Measurements from ENCODE around the gene ATP5PD.

Gene ATP5PD

DNA sequence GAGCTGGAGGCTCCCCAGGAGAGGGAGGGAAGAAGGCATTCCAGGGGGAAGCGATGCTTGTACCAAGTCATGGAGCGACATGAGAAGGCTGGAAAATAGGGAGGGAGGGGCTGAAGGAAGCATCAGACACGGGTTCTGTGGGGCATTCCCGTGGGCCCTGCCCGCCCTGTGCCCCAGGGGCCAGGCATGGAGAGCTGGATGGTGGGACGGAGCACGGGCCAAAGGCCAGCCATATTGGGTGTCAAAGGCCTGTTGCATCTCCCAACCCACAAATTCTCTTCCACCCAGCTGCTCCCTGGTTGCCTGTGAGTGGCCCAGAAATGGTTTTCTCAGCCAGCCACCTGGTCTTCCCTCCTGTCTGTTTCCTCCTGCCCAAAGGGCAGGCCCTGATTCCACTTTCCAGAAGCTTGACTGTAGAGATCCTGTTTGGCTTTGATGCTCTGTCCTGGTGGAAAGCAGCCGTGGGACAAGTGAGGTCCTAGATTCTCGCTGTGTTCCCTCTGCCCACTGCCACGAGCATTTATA, 56.1 kb downstream of the ATP5PD start:
- DNase-seq (ENCODE audit: low read depth, low spot score) = no peak
- Histone ChIP-seq H3K36me3 (ENCODE audit: control insufficient read depth, insufficient read depth, low read length) (no peaks in the 10 kb centered on the region), H3K27ac (ENCODE audit: low read length) (no peak overlapping the region), H3K4me3 (ENCODE audit: low read length) (no peak overlapping the region), H3K9me3 (ENCODE audit: control insufficient read depth, insufficient read depth, low read length) (no peaks in the 10 kb centered on the region), H3K4me1 (ENCODE audit: control insufficient read depth, insufficient read depth, low read length) (peaks cover 4% of the 10 kb centered on the region), H3K27me3 (ENCODE audit: control insufficient read depth, insufficient read depth, low read length) (no peaks in the 10 kb centered on the region)
- no CpG with 5 or more reads among the region's 10 CpGs for WGBS (ENCODE audit: insufficient coverage, insufficient read length)

All from iPS DF 6.9 (cell line).